Liver (tissue), 3 donors: ENCODE results near the gene SLC38A10.

Experiments
- CTCF ChIP-seq: fragments of 150-350 bp; IDR thresholded peaks from 2 replicates; pipeline ENCODE4 v1.5.1; 2017; ENCODE audit warnings: improper control_type of control experiment, low read depth, low read length; ENCODE audit not compliant: missing input control
- GABPA ChIP-seq, 2 donors: IDR thresholded peaks in 1 of 2; conservative IDR thresholded peaks in 1 of 2; 2 replicates each; pipeline ENCODE4 v1.6.1; 2016; ENCODE audit warnings: antibody characterized with exemption in 2 of 2, mild to moderate bottlenecking in 1 of 2, moderate library complexity in 1 of 2
- HNF4A ChIP-seq, 2 donors: conservative IDR thresholded peaks; 2 replicates each; pipeline ENCODE4 v1.6.1; 2016; ENCODE audit warnings: antibody characterized with exemption in 2 of 2, mild to moderate bottlenecking in 2 of 2
- JUND ChIP-seq, 2 donors: IDR thresholded peaks; 2 replicates each; pipeline ENCODE4 v1.6.1; 2016; ENCODE audit warnings: antibody characterized with exemption in 2 of 2
- NR2F2 ChIP-seq: IDR thresholded peaks from 2 replicates; pipeline ENCODE4 v1.6.1; 2016; ENCODE audit warnings: antibody characterized with exemption
- RAD21 ChIP-seq, 2 donors: IDR thresholded peaks; 2 replicates each; pipeline ENCODE4 v1.6.1; 2016; ENCODE audit warnings: antibody characterized with exemption in 2 of 2, mild to moderate bottlenecking in 2 of 2
- SP1 ChIP-seq: IDR thresholded peaks from 2 replicates; pipeline ENCODE4 v1.6.1; 2018; ENCODE audit warnings: antibody characterized with exemption, mild to moderate bottlenecking
- TAF1 ChIP-seq: conservative IDR thresholded peaks from 2 replicates; pipeline ENCODE4 v1.6.1; 2016; ENCODE audit warnings: antibody characterized with exemption, mild to moderate bottlenecking
- YY1 ChIP-seq: IDR thresholded peaks from 2 replicates; pipeline ENCODE4 v1.6.1; 2016; ENCODE audit warnings: antibody characterized with exemption, mild to moderate bottlenecking
- ZBTB33 ChIP-seq: IDR thresholded peaks from 2 replicates; pipeline ENCODE4 v1.6.1; 2016; ENCODE audit warnings: antibody characterized with exemption
- donor health status: healthy.
- donor health status: healthy.

GRCh38 chr17:81234506-81234855, 60.6 kb downstream of the SLC38A10 start:
- no peak for TF ChIP-seq CTCF
- no peak for TF ChIP-seq ZBTB33
- no peak for TF ChIP-seq JUND (IDR thresholded peaks at IDR 0.05)
- TF ChIP-seq RAD21 (IDR thresholded peaks at IDR 0.05) = no peak
- TF ChIP-seq GABPA (IDR thresholded peaks at IDR 0.05 in 1 of 2, conservative IDR thresholded peaks at IDR 0.05 in 1 of 2) = no peak
- TF ChIP-seq TAF1 = no peak
- no peak for TF ChIP-seq NR2F2
- TF ChIP-seq SP1 = no peak
- TF ChIP-seq HNF4A (conservative IDR thresholded peaks at IDR 0.05) = no peak
- no peak for TF ChIP-seq YY1
